Ramos (cell line): ENCODE data around the gene RNF6.
"Not testable (repeated sequence)": the region's sequence is repeated elsewhere in the genome, so short reads cannot be mapped to it uniquely, and the experiment has no call there.

Experiments used
- in situ Hi-C: fragments of 300-500 bp; cut with MboI; formaldehyde crosslinking; loops from one replicate; pipeline ENCODE4 v1.14.3; 2022; ENCODE audit warnings: low sequenced_read_pairs; ENCODE audit not compliant: unreplicated experiment

RNF6 gene

DNA sequence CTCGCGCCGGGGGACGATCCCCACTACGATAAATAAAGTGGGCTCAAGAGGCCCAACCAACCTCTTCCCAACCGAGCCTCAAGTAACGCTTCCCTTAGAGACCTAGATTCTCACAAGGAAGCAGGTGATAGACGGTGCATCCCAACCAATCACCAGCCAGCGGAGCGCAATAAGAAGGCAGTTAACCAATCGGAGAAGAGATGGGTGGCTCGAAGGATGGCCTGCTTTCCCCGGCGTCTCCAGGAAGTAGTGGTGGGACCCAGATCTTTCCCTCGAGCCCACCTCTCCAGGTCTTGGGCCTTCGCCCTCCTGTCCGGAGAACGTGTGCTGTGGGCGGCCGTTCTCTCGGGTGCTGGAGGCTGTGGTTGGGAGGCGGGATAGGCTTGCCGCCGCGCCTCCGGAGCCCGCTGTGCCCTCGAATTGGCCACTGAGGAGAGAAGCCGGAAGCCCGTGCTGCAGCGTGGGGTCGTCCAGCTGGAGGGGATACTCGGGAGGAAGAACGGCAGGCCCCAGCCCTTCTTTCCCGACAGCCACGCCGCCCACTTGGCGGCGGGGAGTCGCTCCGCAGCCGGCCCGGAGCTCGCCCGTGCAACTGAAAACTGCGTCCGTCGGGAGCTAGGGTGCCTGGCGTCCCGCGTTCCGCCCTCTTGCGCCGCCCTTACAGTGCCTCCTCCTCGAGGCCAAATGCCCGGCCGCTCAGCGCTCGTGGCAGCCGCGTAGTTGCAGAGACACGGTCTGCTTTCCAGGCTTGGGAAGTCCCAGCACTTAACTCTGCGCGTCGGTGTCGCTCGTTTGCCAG lies at the start of gene RNF6:
RNF6 (minus strand) TSS at position 594 of the 799 bp plus-strand sequence. CDS start 2,665 bp downstream, outside the sequence.
- in situ Hi-C loops = no loop called here

DNA sequence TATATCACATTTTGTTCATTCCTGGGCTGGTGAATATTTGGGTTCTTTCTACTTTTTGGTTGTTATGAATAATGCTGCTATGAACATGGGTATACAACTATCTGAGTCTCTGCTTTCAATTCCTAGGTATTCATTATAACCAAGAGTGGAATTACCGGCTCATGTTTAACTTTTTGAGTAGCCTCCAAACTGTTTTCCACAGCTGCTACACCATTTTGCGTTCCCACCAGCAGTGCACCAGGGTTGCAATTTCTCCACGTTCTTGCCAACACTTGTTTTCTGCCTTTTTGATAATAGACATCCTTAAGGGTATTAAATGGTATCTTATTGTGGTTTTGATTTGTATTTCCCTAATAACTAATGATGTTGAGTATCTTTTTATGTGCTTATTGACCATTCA lies 48.6 kb upstream of the RNF6 start:
- in situ Hi-C loops = no loop called here

DNA sequence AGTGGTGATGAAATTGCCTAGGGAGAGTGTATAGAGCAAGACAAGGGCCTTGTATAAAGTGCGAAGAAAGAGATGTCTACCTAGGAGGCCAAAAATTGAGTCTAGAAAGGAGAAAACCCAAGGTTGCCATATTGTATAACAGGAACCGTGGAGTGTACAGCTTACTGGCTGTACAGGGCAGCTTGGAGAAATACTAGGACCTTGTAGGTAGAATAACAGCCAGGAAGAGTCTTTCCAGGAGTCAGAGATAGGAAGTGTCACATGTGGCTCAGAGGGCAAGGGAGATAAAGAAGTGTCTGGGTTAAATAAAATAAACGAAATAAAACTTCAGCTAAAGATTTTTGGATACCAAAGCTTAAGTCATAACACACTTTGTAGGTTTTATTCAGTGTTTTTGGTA lies 44.2 kb upstream of the RNF6 start:
- in situ Hi-C loops = no loop called here

DNA sequence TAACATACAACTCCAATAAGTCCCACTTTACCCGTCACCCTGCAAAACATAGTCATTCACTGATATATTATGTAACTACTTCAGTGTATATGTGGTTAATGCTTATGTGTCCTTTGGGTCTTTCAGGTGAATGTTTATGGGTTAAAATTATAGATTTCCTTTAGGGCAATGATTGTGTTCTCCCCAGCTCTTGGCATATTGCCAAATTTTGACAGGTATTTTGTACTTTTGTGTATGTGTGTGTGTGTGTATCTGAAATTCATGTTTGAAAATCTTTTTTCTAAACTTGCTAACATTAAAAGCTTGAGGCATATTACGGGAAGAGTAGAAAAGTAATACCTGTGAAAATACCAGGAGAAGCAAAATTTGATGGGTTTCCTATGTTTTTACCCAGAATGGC lies 40.0 kb upstream of the RNF6 start:
- in situ Hi-C loops = no loop called here

DNA sequence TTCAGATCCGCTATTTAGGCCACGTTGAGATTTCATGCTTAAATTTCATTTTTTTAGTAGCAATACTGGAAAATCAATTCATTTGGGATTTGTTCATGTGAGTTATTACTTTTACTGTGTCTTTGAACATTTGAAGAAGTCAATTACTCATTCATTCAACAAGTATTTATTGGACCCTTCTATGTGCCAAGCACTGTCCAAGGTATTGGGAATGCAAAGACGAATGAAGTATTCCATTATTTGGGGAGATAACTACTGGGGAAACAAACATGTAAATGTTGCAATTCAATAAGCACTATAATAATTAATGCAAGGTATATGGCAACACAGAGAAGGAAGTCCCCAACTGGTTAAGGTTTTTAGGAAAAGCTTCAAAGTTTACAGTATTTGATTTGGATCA lies 37.5 kb upstream of the RNF6 start:
- in situ Hi-C loops = no loop called here

DNA sequence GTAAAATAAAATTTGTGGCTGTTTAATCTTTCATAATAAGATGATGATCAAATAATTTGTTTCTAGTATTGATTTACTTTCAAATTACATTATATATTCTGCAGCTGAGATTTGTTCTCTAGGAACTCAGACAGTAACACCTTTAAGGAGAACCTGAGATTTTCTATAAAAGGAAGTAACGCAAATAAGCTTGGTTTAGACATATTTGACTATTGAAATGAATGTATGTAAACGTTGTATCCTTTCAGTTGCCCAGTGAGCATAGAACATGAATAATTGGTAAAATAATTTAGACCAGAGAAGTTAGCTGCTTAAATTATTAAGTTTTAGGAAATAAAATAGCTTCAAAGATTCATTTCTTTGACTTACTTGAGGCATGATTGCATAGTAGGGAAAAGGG lies 34.9 kb upstream of the RNF6 start:
- in situ Hi-C loops = no loop called here

DNA sequence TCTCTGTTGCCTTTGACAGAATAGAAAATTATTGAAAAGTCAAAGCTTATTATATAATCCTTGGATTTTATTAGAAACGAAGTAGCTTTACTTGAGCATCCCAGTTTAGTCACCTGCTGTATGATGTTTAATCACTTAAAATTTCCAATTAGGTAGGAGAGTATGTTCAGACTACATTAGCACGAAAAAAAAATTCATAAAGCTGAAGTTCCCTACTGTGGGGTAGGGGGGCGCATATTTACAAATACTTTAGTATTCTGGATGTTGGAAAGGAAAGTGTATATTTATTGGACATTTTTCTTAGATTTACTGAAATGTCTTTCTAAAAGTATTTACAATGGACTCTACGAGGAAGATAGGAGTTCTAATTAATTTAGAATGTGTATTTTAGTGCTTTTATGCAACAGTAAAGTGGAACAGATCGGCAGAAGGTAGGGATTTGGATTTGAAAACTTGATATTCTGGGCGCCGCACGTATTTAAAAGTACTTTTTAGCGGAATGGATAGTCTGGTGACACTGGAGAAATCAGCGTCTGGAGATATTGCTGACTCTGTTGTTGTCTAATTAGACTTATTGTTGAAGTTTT lies 33.7 kb upstream of the RNF6 start:
- in situ Hi-C loops = no loop called here

DNA sequence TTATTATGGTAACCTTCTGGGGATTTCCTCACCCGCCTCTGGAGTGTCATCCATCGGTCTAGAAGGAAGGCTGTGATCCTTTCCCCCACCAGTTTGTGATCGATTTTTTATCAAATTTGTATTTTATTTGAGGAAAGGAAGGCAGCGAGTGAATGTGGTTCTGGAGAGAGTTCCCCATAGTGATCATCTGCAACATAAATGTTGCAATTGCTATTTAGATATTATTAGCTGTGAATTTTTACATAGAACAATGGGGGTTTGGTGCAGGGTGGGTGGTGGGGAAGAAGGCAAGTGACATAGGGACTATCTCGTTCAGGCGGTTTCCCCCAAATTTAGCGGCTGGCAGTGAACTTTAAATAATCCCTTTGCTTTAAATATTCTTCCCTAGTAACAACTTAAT lies 33.0 kb upstream of the RNF6 start:
- in situ Hi-C loops = no loop called here

DNA sequence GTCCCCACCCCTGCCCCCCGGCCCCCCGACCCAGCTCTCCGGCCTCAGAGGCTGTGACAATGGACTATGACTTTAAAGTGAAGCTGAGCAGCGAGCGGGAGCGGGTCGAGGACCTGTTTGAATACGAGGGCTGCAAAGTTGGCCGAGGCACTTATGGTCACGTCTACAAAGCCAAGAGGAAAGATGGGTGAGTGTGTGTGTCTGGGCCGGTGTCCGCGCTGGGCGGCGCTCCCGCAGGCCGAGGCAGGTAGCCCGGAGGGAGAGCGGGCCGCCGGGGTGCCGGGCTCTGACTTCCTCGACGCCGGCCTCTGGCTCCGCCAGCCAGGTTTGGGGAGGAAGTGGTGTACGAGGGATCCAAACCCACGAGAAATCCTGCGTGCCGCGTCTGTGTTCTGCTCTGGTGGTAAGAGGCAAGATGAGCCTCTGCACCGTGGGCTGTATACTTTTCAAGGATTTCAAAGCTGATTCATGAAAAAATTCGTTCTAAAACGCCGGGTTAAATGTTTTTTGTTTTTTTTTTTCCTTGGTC lies 32.5 kb upstream of the RNF6 start:
- in situ Hi-C loops = no loop called here

DNA sequence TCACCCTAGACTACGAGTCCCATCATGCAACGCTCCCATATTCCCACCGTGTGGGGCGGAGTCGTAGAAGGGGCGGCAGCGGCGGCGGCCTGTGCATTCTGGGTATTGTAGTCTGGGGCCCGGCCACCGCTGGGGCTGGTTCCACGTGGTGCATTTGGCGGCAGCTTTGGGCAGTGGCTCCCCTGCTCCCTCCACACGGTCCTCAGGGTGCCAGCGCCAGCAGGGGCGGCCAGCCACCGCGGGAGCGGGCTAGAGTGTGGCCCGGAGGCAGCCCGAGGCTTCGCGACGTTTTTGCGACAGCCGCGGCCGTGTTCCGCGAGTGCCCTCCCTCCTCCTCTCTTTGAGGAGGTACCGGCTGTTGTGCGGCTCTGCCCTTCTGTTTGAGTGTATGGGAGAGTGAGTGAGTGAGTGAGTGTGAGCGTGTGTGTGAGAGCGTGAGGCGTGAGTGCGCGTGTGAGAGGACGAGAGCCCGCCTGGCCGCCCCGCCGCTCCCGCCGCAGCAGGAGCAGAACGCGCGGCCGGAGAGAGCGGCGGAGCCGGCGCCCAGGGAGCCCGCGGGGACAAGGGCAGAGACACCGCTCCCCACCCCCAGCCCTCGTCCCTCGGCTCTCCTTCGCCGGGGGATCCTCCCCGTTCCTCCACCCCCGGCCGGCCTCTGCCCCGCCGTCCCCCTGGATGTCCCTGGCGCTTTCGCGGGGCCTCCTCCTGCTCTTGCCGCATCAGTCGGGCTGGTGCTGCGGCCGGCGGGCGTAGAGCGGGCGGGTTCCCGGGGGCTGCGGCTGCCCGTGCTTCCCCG lies 31.9 kb upstream of the RNF6 start, which contains the start of gene CDK8:
CDK8 (plus strand) TSS at position 343 of the 796 bp plus-strand sequence. CDS start 513 bp downstream, outside the sequence.
- in situ Hi-C loops = no loop called here

DNA sequence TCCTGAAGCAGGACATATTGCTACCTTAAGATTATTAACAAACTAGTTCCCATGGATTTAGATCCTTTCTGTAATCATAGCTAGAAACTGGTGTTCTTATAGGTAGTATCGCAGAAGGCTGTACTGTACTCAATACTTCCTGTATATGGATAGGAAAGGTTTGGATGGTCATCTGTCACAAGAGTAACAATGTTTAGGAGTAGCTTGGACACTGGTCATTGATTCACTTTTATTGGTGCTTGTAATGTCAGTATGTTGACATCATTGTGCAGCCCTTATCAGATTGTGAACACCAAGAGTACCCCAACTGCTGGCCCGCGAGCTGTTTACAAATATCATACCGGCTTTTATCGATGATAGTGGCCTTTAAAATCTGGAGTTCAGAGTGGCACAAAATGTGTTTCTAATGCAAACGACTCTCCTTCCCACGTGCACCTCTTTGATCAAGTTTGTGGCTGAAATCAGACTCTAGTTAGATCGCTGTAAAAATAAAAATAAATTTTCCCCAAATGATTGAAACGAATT lies 31.2 kb upstream of the RNF6 start:
- in situ Hi-C loops = no loop called here

DNA sequence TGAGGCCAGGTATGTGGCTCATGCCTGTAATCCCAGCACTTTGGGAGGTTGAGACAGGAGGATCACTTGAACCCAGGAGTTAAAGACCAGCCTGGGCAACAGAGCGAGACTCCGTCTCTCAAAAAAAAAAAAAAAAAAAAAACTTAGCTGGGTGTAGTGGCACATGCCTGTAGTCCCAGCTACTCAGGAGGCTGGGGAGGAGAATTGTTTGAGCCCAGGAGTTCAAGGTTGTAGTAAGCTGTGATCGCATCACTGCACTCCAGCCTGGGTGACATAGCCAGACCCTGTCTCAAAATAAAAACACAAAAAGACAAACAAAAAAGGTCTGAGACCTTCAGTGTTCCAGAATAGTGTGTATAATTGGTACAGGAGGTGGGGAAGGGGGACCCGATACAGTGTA lies 29.9 kb upstream of the RNF6 start:
- in situ Hi-C loops = not testable (repeated sequence)

DNA sequence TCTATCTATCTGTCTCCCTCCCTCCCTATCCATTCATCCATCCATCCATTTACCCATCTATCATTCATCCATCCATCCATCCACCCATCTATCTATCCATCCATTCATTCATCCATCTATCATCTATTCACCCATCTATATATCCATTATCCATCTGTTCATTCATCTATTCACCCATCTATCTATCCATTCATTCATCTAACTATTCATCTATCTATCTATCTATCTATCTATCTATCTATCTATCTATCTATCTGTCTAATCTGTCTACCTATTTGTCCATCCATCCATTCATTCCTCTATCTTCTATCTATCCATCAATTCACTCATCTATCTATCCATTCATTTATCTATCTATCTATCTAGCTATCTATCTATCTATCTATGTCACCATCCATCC lies 27.4 kb upstream of the RNF6 start:
- in situ Hi-C loops = no loop called here

DNA sequence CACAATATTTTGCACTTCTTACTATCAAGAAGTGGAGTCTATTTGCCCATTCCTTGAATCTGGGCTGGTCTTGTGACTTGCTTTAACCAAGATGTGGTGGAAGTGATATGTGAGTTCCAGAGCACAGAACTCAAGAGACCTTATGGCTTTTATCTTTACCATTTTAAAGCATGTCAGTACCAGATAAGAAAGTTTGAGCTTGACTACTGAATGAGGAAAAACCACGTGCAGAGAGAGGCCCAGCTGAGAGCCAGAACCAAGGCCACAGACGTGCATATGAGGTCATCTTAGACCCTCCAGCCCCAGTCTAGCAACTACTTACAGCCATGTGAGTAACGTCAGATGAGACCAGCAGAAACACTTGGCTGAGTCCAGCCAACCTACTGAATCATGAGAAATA lies 25.5 kb upstream of the RNF6 start:
- in situ Hi-C loops = no loop called here

DNA sequence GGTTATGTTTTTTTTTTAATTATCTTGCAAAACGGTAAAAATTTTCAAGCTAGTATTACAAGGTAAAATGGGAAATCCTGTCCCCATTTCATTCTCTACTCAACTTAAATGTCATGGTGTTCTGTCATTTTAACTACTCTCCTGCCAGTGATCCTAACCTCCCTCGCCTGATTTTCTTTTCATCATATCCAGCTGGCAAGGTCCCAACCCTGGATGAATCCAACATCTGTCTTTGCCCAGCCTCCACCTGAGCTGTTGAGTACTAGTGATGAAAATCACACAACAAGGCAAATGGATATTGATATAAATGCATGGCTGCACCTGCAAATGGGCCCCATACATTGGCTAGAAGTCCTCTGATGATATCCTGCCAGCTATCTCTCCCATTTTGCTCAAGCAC lies 24.9 kb upstream of the RNF6 start:
- in situ Hi-C loops = no loop called here

DNA sequence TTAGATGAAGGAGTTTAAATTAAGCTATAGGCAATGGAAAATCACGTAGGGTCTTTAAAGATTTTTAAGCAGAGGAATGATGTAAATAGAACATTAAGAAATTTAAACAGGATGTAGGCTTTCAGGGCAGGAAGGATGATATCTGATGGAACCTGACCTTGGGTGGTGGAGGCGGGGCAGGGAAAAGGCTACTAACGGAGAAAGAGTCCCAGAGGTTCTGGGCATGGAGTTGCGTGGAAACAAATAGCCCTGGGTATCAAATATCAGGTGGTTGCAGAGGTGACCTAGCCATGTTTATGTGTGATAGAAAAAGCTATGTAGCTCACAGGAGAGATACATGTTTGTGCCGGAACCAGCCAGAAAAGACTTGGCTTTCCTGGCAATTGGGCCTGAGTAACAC lies 24.0 kb upstream of the RNF6 start:
- in situ Hi-C loops = no loop called here

DNA sequence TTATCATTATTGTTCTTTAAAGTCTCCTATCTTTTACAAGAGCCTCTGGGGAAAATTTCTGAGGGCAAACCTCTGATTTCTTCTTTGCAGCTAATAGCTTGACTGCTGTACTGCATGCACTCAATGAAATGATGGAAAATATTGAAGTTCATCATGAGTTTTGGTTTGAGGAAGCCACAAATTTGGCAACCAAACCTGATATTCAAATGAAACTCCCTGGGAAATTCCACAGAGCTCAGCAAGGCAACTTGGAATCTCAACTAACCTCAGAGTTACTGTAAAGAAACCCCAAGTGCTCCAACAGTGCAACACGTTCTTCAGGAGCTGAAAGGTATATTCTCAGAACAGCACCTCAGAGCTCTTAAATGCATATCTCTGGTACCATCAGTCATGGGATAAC lies 14.2 kb upstream of the RNF6 start:
- in situ Hi-C loops = no loop called here

DNA sequence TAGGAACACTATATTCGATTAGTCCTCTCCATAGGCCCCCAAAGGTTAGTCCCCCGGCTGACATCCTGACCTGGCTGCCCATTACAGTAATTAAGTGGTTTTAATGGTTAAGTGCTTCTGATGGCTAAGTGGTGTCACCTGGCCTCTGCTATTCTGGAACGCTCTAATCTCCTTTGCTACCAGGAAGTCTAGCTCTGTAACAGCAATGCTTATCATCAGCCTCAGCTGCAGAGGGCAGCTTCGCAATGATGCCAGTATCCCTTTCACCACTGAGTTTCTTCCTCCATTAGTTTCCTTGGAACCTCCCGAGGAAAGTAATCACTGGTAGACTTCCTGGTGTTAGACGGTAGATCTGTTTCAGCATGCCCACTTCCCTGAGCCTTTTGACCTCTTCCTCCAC lies 8.6 kb upstream of the RNF6 start:
- in situ Hi-C loops = no loop called here

DNA sequence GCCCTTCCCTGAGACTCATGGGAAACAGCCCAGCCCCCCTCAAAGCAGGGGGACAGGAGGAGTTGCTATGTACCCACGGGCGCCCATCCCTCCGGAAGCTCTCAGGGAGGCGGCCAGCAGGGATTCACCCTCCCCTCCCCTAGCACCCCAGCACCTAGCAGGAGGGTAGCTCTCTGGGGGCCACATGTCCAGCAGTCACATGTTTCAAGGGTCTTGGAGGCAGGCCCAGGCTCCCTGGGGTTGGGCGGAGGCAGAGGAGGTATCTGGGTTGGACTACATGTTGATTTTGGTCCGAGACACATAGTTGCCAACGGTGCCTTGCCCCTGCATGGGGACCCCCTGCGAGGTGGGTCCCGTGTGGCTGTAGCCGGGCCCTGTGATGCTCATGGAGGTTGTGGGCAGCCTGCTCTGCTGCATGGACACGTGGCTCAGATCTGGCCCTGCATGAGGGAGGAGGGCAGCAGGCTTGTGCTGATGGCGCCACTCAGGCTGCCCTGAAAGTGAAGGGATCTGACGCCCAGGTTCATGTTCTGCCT lies 7.0 kb upstream of the RNF6 start:
- in situ Hi-C loops = no loop called here

DNA sequence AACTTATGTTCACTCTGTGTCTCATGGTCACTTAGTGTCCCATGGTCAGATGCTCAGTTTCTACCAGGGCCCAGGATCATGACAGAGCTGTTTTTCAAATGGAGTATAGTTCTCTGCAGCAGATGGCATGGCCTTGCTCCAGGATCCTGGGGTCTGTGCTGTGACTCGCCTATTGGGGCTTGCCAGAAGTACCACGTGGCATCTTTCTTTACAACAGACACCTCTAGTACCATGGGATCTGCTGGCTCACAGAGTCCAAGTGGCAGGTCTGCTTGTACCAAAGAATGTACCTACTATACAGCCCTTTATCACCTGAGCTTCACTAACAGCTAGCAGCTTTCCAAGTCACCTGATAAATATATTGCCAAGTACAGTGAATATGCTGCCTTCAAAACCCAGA lies 6.0 kb upstream of the RNF6 start:
- in situ Hi-C loops = no loop called here
